DND-41 (cell line): ENCODE data around the gene GNAZ.
"Not testable (repeated sequence)": the region's sequence is repeated elsewhere in the genome, so short reads cannot be mapped to it uniquely, and the experiment has no call there.

Source experiments
- ATAC-seq: fragments of 200-7000 bp; cut with Tn5 transposase; 3 replicates; pipeline ENCODE4 v1.9.1; 2021; ENCODE audit warnings: low read depth; ENCODE audit not compliant: insufficient read depth
- DNase-seq: peaks from one replicate; pipeline ENCODE4 v3.0.0-alpha.2; 2020
- H2AFZ ChIP-seq: 2 replicates; pipeline ENCODE4 v1.6.0; 2012; ENCODE audit warnings: low read depth, low read length
- H3K27ac ChIP-seq: 2 replicates; pipeline ENCODE4 v1.5.1; 2012; ENCODE audit warnings: low read length, inconsistent platforms
- H3K27me3 ChIP-seq: fragments of 200-600 bp; sonication (generic); 2 replicates; pipeline ENCODE4 v1.6.0; 2012; ENCODE audit warnings: low read length, mild to moderate bottlenecking, inconsistent platforms; ENCODE audit not compliant: insufficient read depth, poor library complexity
- H3K36me3 ChIP-seq: 2 replicates; pipeline ENCODE4 v1.5.1; 2012; ENCODE audit warnings: low read length, inconsistent platforms; ENCODE audit not compliant: insufficient read depth
- H3K4me1 ChIP-seq: 2 replicates; pipeline ENCODE4 v1.5.1; 2012; ENCODE audit warnings: mild to moderate bottlenecking, low read length; ENCODE audit not compliant: insufficient read depth
- H3K4me2 ChIP-seq: 2 replicates; pipeline ENCODE4 v1.6.0; 2012; ENCODE audit warnings: mild to moderate bottlenecking, moderate library complexity, low read length, inconsistent platforms; ENCODE audit not compliant: insufficient read depth
- H3K4me3 ChIP-seq, 2 experiments: fragments of 200-600 bp in 1 of 2; shearing (Covaris generic) in 1 of 2; 2 replicates each; pipeline ENCODE4 v1.5.1; 2012 to 2016; ENCODE audit warnings: inconsistent platforms in 2 of 2, low read length in 2 of 2, mild to moderate bottlenecking in 2 of 2, low read depth in 1 of 2, moderate library complexity in 1 of 2
- H3K79me2 ChIP-seq: 2 replicates; pipeline ENCODE4 v1.6.0; 2012; ENCODE audit warnings: low read length, inconsistent platforms; ENCODE audit not compliant: insufficient read depth
- H3K9ac ChIP-seq: 2 replicates; pipeline ENCODE4 v1.6.0; 2012; ENCODE audit warnings: low read depth, mild to moderate bottlenecking, inconsistent platforms, low read length, moderate library complexity
- H3K9me3 ChIP-seq: 2 replicates; pipeline ENCODE4 v1.5.1; 2012; ENCODE audit warnings: low read length, moderate library complexity, mild to moderate bottlenecking, inconsistent platforms; ENCODE audit not compliant: insufficient read depth, severe bottlenecking
- H4K20me1 ChIP-seq: 2 replicates; pipeline ENCODE4 v1.6.0; 2012; ENCODE audit warnings: low read length; ENCODE audit not compliant: insufficient read depth
- EZH2 ChIP-seq: IDR thresholded peaks from 3 replicates; pipeline ENCODE4 v1.6.1; 2012; ENCODE audit warnings: borderline replicate concordance, low read depth, mild to moderate bottlenecking, moderate library complexity, low read length, inconsistent platforms; ENCODE audit not compliant: severe bottlenecking
- TF ChIP-seq, protein P1 (sequence below): IDR thresholded peaks from 2 replicates; pipeline ENCODE4 v1.5.1; 2012; ENCODE audit warnings: borderline replicate concordance, low read length, moderate library complexity, mild to moderate bottlenecking; ENCODE audit not compliant: poor library complexity, severe bottlenecking; ENCODE audit errors: extremely low read depth

The GNAZ gene

DNA sequence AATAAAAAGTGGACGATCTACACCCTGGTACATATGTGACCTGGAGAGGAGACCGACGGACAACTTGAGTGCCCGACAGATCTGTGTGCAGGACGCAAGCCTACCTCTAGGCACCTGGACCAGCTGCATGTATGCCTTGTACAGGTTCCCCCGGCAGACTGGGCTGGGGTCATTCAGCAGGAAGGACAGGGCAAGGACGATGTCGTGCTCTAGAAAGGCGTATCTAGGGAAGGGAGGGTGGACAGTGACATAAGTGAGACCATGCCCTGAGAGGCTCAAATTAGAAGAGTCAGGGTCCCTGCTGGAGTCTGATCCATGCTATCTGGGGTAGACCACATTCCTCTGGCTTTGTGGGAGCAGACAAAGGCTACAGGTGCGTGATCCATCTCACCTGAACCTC is 63.6 kb downstream of the GNAZ start:
- H3K36me3 ChIP-seq: no peaks in the 10 kb centered on the region
- ATAC-seq (no peak), DNase-seq (no peak)
- TF ChIP-seq, protein P1, sequence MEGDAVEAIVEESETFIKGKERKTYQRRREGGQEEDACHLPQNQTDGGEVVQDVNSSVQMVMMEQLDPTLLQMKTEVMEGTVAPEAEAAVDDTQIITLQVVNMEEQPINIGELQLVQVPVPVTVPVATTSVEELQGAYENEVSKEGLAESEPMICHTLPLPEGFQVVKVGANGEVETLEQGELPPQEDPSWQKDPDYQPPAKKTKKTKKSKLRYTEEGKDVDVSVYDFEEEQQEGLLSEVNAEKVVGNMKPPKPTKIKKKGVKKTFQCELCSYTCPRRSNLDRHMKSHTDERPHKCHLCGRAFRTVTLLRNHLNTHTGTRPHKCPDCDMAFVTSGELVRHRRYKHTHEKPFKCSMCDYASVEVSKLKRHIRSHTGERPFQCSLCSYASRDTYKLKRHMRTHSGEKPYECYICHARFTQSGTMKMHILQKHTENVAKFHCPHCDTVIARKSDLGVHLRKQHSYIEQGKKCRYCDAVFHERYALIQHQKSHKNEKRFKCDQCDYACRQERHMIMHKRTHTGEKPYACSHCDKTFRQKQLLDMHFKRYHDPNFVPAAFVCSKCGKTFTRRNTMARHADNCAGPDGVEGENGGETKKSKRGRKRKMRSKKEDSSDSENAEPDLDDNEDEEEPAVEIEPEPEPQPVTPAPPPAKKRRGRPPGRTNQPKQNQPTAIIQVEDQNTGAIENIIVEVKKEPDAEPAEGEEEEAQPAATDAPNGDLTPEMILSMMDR: no peak
- no peak for TF ChIP-seq EZH2
- no peaks in the 10 kb centered on the region for H3K27me3 ChIP-seq
- peaks cover 35% of the 10 kb centered on the region for H3K4me1 ChIP-seq
- H2AFZ ChIP-seq: no peak overlapping the region
- no peak overlapping the region for H3K4me2 ChIP-seq
- H3K27ac ChIP-seq: no peak overlapping the region
- H3K9ac ChIP-seq: no peak overlapping the region
- no peaks in the 10 kb centered on the region for H3K79me2 ChIP-seq
- H4K20me1 ChIP-seq: no peaks in the 10 kb centered on the region
- H3K4me3 ChIP-seq: no peak overlapping the region
- H3K9me3 ChIP-seq: no peaks in the 10 kb centered on the region

DNA sequence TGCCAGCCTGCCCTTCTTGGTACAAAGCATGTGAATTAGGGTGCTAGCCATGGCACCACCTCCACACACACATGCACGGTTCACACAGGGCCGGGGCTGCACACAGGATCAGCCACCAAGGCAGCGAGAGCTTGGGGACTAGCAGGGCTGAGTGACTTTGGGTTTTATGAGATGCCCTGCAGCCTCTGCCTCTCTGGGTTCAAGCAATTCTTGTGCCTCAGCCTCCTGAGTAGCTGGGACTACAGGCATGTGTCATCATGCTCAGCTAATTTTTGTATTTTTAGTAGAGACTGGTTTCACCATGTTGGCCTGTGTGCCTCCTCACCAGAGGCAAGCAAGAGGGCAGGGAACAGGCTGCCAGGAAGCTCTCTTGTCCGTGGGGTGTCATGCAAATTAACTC is 66.7 kb downstream of the GNAZ start:
- H3K4me2 ChIP-seq: peak overlapping the region; percentile 52
- not testable (repeated sequence) for H3K36me3 ChIP-seq, H3K79me2 ChIP-seq, H3K9me3 ChIP-seq, H4K20me1 ChIP-seq, H3K27me3 ChIP-seq
- H3K27ac ChIP-seq: peak overlapping the region; percentile 92
- H2AFZ ChIP-seq: peak overlapping the region; percentile 33; the same call in 1 of the 2 replicates
- peaks cover 51% of the 10 kb centered on the region for H3K4me1 ChIP-seq
- peak overlapping the region; percentile 41 for H3K9ac ChIP-seq
- peak overlapping the region in 1 of 2 experiments; percentile 25; a peak in 1 of 4 replicates for H3K4me3 ChIP-seq
- DNase-seq: peak; percentile 24
- ATAC-seq: 0 out of 3 replicates have a peak, but pooled peaks have one; percentile 11

DNA sequence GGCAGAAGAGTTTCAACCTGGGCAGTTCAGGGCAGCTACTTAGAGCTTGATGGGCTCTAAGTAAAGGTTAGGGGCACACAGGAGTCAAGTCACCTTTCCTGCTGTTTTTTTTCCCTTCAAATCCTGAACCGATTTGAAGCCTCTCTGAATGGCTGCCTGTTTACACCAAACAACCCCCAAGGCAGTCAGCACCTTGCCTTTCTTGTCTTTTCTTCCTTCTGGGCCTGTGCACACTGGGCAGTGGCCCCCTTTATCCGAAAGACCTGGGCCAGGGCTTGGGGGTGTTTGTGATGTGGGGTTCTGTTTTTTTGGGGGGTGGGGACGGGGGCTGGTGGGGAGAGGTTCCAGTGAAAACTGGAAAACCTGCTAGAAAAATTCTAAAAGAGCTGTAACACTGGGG is 67.1 kb downstream of the GNAZ start:
- no peak for TF ChIP-seq EZH2
- TF ChIP-seq, protein P1: no peak
- no peaks in the 10 kb centered on the region for H3K9me3 ChIP-seq
- peak overlapping the region in 1 of 2 experiments; percentile 25; a peak in 1 of 4 replicates for H3K4me3 ChIP-seq
- no peaks in the 10 kb centered on the region for H4K20me1 ChIP-seq
- DNase-seq: no peak
- 0 out of 3 replicates have a peak, but pooled peaks have one; percentile 1 for ATAC-seq
- H3K36me3 ChIP-seq: no peaks in the 10 kb centered on the region
- H2AFZ ChIP-seq: 0 out of 2 replicates have a peak overlapping the region, but pooled peaks have one; percentile 14
- H3K9ac ChIP-seq: peak overlapping the region; percentile 41
- H3K4me1 ChIP-seq: peaks cover 55% of the 10 kb centered on the region
- no peaks in the 10 kb centered on the region for H3K27me3 ChIP-seq
- H3K4me2 ChIP-seq: peak overlapping the region; percentile 52
- no peaks in the 10 kb centered on the region for H3K79me2 ChIP-seq
- peak overlapping the region; percentile 92 for H3K27ac ChIP-seq

DNA sequence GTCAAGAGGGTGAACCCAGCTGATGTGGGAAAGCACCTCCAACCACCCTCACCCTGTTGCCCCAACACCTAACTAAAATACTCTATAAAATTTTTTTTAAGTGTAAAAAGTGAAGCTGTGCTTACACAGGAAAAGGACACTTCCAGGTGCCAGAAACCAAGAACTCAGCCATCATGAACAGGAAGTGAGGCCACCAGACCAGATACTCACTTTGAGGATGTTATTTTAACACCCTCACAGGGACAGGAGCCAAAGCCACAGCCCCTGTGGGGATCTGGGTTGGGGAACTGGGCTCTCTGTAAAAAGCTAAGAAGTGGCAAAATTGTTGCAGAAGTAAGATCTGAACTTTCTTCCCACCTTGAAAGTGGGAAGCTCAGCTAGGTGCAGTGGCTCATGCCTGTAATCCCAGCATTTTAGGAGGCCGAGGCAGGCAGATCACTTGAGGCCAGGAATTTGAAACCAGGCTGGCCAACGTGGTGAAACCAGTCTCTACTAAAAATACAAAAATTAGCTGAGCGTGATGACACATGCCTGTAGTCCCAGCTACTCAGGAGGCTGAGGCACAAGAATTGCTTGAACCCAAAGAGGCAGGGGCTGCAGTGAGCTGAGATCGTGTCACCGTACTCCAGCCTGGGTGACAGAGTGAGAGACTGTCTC is 67.7 kb downstream of the GNAZ start:
- no peaks in the 10 kb centered on the region for H4K20me1 ChIP-seq
- no peaks in the 10 kb centered on the region for H3K36me3 ChIP-seq
- H3K4me1 ChIP-seq: peaks cover 61% of the 10 kb centered on the region
- no peaks in the 10 kb centered on the region for H3K27me3 ChIP-seq
- no peaks in the 10 kb centered on the region for H3K9me3 ChIP-seq
- H3K4me3 ChIP-seq: 0 out of 4 replicates have a peak overlapping the region, but pooled peaks of 1 of the 2 experiments have one; percentile 25
- DNase-seq: peak; percentile 81
- no peak overlapping the region for H2AFZ ChIP-seq
- no peaks in the 10 kb centered on the region for H3K79me2 ChIP-seq
- peak overlapping the region; percentile 92 for H3K27ac ChIP-seq
- no peak for TF ChIP-seq EZH2
- TF ChIP-seq, protein P1: no peak
- H3K4me2 ChIP-seq: peak overlapping the region; percentile 52
- ATAC-seq: peak; percentile 77
- H3K9ac ChIP-seq: peak overlapping the region; percentile 41
